Tibial nerve (tissue), 4 donors: Measurements from ENCODE around the gene ORM1.

Experiments
- CTCF ChIP-seq, 5 experiments: fragments of 200-600 bp in 3 of 5; fragments of 450-650 bp in 2 of 5; sonication (generic) in 3 of 5; IDR thresholded peaks; one replicate each; pipeline ENCODE4 v1.5.1; 2016 to 2019; ENCODE audit warnings: antibody characterized with exemption in 5 of 5, mild to moderate bottlenecking in 3 of 5, moderate library complexity in 2 of 5
- EP300 ChIP-seq, 2 donors: sonication (generic); formaldehyde crosslinking; IDR thresholded peaks; one replicate each; pipeline ENCODE4 v1.6.1; 2017; ENCODE audit warnings: antibody characterized with exemption in 2 of 2, mild to moderate bottlenecking in 1 of 2
- POLR2A ChIP-seq, 2 donors: fragments of 450-650 bp; IDR thresholded peaks; one replicate each; pipeline ENCODE4 v1.6.1; 2017; ENCODE audit warnings: antibody characterized with exemption in 2 of 2, mild to moderate bottlenecking in 2 of 2, moderate library complexity in 2 of 2

GRCh38 chr9:114350636-114351401 is 27.9 kb downstream of the ORM1 start:
- TF ChIP-seq CTCF (IDR thresholded peaks at IDR 0.05) (no peak), EP300 (IDR thresholded peaks at IDR 0.05) (no peak), POLR2A (IDR thresholded peaks at IDR 0.05) (no peak)
